CD4-positive, alpha-beta T cell treated with Interleukin-1 beta for 1 hour (primary cell): ENCODE measurements around the gene PML.

Experiments
- DNase-seq, 2 donors: peaks; one replicate each; pipeline ENCODE4 v3.0.0-alpha.2; 2020 to 2022

Gene PML

GRCh38 chr15:73994413-73994883, at the start of gene PML:
Gene PML (plus strand): TSS chr15:73994716. CDS start chr15:73994813, 97 bp downstream.
- DNase-seq = peak; percentile 94 to 96

- no peak for DNase-seq
These were observed 49.4 kb upstream of the PML start for GRCh38 chr15:73945130-73945508.

- DNase-seq = no peak
These were observed 48.3 kb upstream of the PML start for GRCh38 chr15:73946046-73946721.

GRCh38 chr15:73946795-73947370, 47.6 kb upstream of the PML start:
- no peak for DNase-seq

GRCh38 chr15:73947651-73948050, 46.9 kb upstream of the PML start:
- DNase-seq = no peak

- DNase-seq = no peak
These were observed 46.1 kb upstream of the PML start for GRCh38 chr15:73948396-73948795.

- no peak for DNase-seq
These were observed 45.5 kb upstream of the PML start for GRCh38 chr15:73948982-73949381.

- no peak for DNase-seq
These were observed 45.0 kb upstream of the PML start for GRCh38 chr15:73949496-73949895.

- no peak for DNase-seq
These were observed 44.1 kb upstream of the PML start for GRCh38 chr15:73950479-73950830.

- DNase-seq = peak; percentile 66 to 72
These were observed 43.5 kb upstream of the PML start for GRCh38 chr15:73950831-73951561.

- DNase-seq = no peak
These were observed 42.9 kb upstream of the PML start for GRCh38 chr15:73951601-73952000.

GRCh38 chr15:73952171-73952912, 42.2 kb upstream of the PML start:
- no peak for DNase-seq

- no peak for DNase-seq
These were observed 41.4 kb upstream of the PML start for GRCh38 chr15:73952913-73953750.

- DNase-seq = no peak
These were observed 40.0 kb upstream of the PML start for GRCh38 chr15:73954188-73955145.

GRCh38 chr15:73955326-73955725, 39.2 kb upstream of the PML start:
- DNase-seq = no peak

GRCh38 chr15:73955861-73956742, 38.4 kb upstream of the PML start:
- DNase-seq = no peak

- peak in 1 of 2 donors; percentile 20 for DNase-seq
These were observed 37.8 kb upstream of the PML start for GRCh38 chr15:73956743-73957135.

- no peak for DNase-seq
These were observed 37.2 kb upstream of the PML start for GRCh38 chr15:73957276-73957675.

- DNase-seq = no peak
These were observed 36.7 kb upstream of the PML start for GRCh38 chr15:73957785-73958184.

- DNase-seq = peak; percentile 26 to 45
These were observed 35.4 kb upstream of the PML start for GRCh38 chr15:73959012-73959581.
